Measurements from ENCODE around the gene ARCN1.

Gene ARCN1

DNA sequence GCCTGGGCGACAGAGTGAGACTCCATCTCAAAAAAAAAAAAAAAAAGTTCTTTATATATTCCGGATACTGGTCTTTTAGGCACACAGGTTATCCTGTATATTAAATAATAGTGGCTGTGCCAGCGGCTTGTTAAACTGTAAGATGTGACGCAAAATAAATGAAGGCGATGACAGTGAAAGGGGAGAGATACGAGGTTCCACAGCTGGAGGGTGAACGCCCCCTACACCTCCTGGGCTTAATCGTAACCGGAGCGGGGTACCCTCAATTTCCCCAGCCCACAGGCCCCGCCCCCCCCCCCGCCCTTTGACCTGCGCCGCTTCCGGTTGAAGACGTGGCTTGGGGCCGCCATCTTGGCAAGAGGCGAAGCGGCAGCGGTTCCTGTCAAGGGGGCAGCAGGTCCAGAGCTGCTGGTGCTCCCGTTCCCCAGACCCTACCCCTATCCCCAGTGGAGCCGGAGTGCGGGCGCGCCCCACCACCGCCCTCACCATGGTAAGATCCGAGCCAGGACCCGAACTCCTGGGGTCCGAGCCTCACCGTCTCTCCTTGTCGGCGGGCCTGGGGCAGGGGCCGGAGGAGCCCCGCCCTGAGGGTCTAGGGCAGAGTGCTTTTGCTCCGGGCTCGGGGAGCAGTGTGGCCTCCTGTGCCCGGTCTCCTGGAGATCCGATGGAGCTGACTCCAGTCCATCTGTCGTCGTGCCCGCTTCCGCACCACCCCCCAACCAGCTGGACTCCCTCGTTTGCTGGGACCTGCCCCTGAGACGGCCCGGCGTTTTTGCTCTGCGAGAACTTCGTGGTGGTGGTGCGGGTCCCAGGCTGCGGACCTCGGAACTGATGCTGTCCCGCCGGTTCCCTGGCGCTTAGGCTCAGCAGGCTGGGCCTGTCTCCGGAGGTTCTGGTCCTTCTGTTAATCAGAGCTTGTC lies at the start of gene ARCN1:
Gene ARCN1 (plus strand): TSS at position 349 of the 920 bp plus-strand sequence. CDS start 139 bp downstream, at position 488.
- peak; percentile 85 for DNase-seq

DNA sequence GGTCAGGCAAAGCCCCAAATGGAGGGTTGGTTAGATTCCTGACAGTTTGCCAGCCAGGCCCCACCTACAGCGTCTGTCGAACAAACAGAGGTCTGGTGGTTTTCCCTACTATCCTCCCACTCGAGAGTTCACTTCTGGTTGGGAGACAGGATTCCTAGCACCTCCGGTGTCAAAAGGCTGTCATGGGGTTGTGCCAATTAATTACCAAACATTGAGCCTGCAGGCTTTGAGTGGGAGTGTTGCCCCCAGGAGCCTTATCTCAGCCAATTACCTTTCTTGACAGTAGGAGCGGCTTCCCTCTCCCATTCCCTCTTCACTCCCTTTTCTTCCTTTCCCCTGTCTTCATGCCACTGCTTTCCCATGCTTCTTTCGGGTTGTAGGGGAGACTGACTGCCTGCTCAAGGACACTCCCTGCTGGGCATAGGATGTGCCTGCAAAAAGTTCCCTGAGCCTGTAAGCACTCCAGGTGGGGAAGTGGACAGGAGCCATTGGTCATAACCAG lies 49.6 kb upstream of the ARCN1 start:
- DNase-seq: no peak

- DNase-seq: no peak
Observed at GRCh38 chr11:118524356-118524755, 47.9 kb upstream of the ARCN1 start.

DNA sequence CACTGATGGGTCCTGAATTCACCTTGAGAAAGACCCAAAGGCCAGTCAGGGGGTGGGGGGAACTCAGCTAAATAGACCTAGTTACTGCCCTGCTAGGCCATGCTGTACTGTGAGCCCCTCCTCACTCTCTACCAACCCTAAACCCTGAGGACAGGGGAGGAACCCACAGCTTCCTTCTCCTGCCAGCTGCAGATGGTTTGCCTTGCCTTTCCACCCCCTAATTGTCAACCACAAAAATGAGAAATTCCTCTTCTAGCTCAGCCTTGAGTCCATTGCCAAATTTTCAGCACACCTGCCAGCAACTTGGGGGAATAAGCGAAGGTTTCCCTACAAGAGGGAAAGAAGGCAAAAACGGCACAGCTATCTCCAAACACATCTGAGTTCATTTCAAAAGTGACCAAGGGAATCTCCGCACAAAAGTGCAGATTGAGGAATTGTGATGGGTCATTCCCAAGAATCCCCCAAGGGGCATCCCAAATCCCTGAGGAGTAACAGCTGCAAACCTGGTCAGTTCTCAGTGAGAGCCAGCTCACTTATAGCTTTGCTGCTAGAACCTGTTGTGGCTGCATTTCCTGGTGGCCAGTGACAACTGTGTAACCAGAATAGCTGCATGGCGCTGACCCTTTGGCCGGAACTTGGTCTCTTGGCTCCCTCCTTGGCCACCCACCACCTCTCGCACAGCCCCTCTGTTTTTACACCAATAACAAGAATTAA lies 47.3 kb upstream of the ARCN1 start:
- DNase-seq: peak; percentile 28

DNA sequence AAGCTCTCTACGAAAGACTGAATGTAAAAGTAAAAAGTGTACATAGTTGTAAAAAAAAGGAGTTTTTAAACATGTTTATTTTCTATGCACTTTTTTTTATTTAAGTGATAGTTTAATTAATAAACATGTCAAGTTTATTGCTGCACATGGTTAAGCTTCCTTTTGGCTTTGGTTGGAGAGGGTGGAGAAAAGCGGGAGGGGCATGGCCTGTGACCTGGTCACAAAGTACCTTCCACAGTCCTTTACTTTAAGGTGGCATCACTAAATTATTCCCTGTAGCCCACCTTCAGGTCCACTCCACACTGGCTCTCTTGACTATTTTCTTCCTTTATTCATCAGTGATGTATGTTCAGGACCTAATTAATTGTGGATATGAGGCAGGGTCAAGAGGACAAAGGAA lies 45.5 kb upstream of the ARCN1 start:
- DNase-seq: no peak

DNA sequence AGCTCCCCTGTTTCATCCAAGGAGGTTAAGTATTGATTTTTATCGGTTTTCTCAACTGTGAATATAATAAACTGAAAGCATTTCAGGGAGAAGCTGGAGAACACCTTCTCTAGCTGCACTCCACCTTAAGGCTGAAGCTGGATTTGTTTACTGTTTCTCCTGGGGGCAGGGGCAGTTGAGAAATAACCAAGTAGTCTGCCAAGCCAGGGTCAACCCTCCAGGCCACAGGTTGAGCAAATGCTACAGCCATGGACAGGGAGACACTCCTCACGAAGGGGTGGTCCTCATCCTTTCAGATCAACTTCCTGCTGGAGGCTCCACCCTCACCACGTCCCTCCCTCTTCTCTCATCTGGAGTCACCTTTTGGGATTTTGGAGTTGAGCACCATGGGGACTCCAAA lies 45.1 kb upstream of the ARCN1 start, which contains the start of gene TTC36:
Gene TTC36 (plus strand): TSS at position 366 of the 400 bp plus-strand sequence. CDS start 21 bp downstream, at position 387.
- DNase-seq: no peak

GRCh38 chr11:118528511-118528910 lies 43.7 kb upstream of the ARCN1 start:
- DNase-seq: peak; percentile 53

DNA sequence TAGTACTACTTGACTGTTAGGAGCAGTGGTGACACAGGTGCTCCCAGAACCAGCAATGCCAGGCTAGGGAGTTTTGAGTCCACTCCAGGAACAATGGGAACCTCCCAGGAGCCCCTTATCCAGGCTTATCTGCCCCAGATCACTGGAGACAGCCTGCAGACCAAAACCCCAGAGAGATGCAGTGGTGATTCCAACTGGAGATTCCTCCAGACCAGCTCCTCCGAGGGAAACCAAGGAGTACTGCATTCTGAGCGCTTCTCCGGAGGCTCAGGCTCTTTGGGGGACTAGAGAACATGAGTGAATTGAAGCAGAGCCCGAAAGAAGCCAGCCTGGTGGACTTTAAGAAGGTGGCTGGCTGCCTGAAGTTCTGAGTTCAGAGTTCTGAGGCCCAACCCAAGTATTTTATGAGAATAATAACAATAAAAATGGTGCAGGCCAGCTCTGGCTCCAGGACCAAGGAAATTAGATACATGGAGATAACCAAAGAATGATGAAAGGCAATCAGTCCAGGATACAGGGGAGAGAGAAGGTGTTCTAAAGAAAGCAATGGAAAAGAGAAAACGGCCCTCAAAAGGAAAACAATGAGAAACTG lies 42.5 kb upstream of the ARCN1 start:
- DNase-seq: peak; percentile 68

GRCh38 chr11:118530180-118530682 lies 42.0 kb upstream of the ARCN1 start:
- peak; percentile 98 for DNase-seq

GRCh38 chr11:118530683-118531596 lies 41.3 kb upstream of the ARCN1 start, which contains the start of gene TMEM25:
Gene TMEM25, plus strand, starts transcription at chr11:118531192. Its CDS starts 610 bp downstream, at chr11:118531802.
- peak; percentile 84 for DNase-seq

GRCh38 chr11:118531597-118532084 lies 40.6 kb upstream of the ARCN1 start:
- DNase-seq: no peak

DNA sequence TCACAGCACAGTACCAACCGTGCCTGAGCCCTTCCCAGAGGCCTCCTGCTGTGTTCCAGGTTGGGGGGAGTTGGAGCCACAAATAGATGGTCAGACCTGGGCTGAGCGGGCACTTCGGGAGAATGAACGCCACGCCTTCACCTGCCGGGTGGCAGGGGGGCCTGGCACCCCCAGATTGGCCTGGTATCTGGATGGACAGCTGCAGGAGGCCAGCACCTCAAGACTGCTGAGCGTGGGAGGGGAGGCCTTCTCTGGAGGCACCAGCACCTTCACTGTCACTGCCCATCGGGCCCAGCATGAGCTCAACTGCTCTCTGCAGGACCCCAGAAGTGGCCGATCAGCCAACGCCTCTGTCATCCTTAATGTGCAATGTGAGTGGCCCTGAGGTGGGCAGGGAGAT lies 40.1 kb upstream of the ARCN1 start:
- no peak for DNase-seq

- DNase-seq: no peak
Observed at GRCh38 chr11:118532852-118533768, 39.1 kb upstream of the ARCN1 start.

DNA sequence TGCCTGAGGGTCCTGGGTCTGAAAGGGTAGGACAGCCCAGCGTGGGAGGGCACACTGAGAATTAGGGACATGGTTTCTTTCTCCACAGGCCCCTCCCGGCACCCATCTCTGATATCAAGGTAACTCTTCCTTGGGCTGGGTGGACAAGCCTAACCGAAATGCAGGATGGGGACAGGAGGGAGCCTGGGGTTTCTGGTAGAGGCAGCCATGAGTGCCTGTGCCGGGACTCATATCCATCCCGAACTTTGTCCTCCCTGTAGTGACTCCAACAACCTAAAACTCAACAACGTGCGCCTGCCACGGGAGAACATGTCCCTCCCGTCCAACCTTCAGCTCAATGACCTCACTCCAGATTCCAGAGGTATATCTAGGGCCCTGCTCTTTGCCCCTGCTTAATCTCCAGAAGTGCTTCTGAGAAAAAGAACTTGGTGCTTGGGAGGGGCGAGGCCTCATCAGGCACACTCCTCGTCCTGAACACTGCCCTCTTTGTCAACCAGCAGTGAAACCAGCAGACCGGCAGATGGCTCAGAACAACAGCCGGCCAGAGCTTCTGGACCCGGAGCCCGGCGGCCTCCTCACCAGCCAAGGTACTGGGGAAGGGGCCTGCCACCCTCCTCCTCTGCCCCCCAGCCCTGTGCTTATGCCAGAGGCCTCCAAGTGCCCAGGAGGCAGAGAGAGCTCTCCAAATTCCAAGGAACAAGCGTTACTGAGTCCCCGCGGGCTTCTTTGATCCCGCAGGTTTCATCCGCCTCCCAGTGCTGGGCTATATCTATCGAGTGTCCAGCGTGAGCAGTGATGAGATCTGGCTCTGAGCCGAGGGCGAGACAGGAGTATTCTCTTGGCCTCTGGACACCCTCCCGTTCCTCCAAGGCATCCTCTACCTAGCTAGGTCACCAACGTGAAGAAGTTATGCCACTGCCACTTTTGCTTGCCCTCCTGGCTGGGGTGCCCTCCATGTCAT lies 38.2 kb upstream of the ARCN1 start:
- DNase-seq: no peak

GRCh38 chr11:118535261-118535660 lies 36.9 kb upstream of the ARCN1 start:
- DNase-seq: no peak

DNA sequence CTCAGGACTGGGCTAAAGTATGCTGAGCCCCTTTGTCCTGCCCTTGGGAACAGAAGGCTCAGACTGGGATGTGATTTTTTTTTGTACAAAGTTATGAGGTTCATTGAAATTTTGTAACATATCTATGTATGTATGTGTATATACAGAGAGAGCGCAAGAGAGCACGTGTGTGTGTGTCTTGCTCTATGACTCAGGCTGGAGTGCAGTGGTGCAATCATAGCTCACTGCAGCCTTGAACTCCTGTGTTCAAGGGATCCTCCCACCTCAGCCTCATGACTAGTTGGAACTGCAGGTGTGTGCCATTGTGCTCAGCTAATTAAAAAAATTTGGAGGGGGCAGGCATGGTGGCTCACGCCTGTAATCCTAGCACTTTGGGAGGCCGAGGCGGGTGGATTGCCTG lies 35.5 kb upstream of the ARCN1 start:
- no peak for DNase-seq

DNA sequence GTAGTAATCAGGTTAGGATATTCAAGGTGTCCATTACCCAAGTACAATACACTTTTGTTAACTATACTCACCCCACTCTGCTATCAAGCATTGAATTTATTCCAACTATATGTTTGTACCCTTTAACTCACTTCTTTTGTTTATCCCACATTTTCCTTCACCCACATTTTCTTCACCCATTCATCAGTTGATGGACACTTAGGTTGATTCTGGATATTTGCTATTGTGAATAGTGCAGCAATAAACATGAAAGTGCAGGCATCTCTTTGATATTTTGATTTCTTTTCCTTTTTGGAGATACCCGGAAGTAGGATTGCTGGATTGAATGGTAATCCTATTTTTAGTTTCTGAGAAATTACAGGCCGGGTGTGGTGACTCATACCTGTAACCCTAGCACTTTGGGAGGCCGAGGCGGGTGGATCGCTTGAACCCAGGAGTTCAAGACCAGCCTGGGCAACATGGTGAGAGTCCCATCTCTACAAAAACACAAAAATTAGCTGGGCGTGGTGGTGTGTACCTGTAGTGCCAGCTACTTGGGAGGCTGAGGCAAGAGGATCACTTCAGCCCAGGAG lies 34.7 kb upstream of the ARCN1 start:
- no peak for DNase-seq

- DNase-seq: no peak
Observed at GRCh38 chr11:118544010-118544646, 28.1 kb upstream of the ARCN1 start.
